HCEC 1CT (cell line): ENCODE measurements around the gene C4orf33.

Experiments used
- DNase-seq: peaks from one replicate; pipeline ENCODE4 v3.0.0-alpha.2; 2017

Gene C4orf33

GRCh38 chr4:129131343-129131742 lies 35.4 kb downstream of the C4orf33 start:
- DNase-seq: no peak

- no peak for DNase-seq
Observed at GRCh38 chr4:129136433-129136832, 40.5 kb downstream of the C4orf33 start.

DNA sequence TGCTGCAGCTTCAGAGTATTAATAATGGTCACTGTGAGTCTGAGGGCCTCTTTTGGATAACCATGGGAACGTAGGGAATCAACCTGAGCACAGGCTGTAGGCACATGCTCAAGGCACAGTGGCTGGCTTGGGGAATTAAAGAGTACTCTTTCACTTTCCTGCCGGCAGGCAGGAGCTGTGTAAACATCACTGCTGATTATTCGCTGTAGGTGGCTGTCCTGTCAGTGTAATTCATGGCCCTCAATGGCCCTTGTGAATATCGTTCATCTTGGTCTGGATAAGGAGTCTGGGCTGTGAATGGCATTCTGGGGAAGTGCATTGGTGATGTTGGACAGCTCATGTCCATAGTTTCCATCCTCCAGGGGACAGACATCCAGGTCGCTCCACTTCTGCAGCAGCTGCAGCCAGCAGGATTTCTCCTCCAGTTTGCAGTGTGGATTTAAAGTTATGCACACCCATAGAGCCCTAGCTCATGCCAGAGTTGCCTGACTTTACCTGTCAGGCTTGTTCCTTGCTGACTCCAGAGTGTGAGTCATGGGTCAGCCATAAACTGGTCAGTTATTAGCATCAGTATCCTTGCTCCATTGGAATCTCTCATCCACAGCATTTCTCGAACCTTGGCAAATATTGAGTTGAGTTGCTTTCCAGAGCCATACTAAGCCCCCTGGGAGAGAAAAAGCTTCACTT lies 43.0 kb downstream of the C4orf33 start:
- no peak for DNase-seq

DNA sequence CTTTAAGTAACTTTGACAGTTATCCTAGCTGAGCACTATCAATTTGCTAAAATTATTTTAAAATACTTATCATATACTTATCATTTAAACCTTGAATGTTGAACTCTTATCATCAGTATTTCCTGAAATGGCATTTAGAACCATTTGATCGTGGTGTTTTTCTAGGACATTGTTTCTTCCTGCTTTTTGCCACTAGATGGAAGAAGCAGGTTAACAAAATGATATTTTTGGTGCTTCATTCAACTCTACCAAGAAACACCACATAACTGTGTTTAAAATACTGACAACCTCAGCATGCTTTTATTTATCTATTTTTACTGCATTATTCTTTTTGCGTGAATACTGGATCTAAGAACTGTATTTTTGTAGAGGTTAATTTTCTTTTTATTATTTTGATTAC lies 44.6 kb downstream of the C4orf33 start:
- peak; percentile 3 for DNase-seq

GRCh38 chr4:129143359-129143758 lies 47.4 kb downstream of the C4orf33 start:
- no peak for DNase-seq

DNA sequence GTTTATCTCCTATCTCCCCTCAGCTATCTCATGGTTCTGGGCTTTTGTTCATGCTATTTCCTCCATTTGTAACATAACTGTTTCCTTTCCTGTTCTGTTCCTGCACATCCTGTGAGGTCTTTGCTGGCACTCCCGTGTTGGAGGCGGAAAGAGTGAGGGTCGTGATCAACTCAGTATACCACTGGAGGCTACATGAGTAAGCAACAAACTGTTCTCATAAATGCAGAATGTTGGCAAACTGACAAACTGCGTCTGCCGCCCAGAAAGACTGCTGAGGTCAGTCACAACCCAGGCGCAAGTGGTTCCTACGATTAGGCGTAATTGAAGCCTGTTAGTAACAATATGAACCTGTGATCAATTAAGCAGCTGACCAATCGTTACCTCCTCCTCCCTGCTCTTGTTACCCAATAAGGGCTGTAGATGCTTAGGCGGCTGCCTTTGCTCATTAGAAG lies 48.8 kb downstream of the C4orf33 start:
- no peak for DNase-seq

GRCh38 chr4:129145222-129145730 lies 49.3 kb downstream of the C4orf33 start:
- no peak for DNase-seq

DNA sequence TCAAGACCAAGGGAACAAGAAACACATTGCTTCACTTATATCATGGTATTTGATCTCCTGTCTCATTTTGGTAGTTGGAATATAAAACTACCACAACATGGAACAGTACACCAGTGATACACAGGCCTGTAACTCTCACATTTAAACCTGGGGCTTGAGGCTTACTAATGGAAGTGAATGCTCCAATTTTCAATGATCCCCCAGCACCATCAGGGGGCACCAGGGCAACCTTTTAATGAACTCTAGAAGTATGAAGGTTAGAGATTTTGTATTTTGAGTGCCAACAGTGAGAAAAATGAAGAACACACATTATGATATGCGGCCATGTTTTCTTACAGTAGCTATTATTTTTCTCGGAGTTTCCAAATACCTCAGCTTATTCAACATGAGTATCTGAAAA lies 50.7 kb downstream of the C4orf33 start:
- DNase-seq: no peak

GRCh38 chr4:129148892-129149291 lies 52.9 kb downstream of the C4orf33 start:
- no peak for DNase-seq

- DNase-seq: no peak
Observed at GRCh38 chr4:129149906-129150305, 54.0 kb downstream of the C4orf33 start.

GRCh38 chr4:129152350-129152749 lies 56.4 kb downstream of the C4orf33 start:
- DNase-seq: no peak

DNA sequence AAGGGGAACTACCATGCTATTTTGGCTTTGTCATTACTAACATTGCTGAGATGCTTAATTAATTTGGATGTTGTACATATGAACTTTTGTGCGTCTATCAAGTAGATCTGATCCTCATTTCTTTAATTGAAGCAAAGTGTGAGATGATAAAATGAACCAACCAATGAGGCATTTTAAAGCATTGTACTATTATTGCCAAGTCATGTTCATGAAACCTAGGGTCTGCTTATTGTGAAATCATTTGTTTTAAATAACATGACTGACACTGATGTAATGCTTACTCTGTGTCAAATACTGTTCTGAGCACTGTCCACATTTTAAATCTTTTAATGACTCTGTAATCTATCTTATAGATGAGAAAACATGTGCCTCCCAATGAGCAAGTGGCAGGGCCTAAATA lies 57.7 kb downstream of the C4orf33 start:
- no peak for DNase-seq

GRCh38 chr4:129162450-129162849 lies 66.5 kb downstream of the C4orf33 start:
- DNase-seq: no peak

DNA sequence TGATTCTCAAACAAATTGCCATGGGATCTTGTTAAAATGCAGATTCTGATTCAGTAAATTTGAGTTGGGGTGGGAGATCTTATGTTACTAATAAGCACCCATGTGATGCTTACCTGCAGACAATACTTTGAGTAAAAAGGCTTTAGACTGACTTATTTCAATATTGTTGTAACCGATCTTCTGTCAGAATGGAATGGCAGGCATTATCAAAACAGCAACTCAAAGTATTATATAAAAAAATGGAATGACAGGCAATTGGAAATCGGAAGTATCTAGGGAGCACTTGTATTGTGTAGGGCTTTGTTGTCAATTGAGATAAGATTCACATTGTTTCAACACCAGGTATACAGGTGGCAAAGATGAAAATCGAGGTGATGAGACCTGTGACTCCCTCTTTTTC lies 67.5 kb downstream of the C4orf33 start:
- no peak for DNase-seq

- no peak for DNase-seq
Observed at GRCh38 chr4:129164243-129164642, 68.3 kb downstream of the C4orf33 start.
